KOPT-K1 (cell line): Measurements from ENCODE around the gene PHLPP1.

ENCODE experiments used
- H3K27ac ChIP-seq: fragments of 200-600 bp; sonication (generic); 2 replicates; pipeline ENCODE4 v1.5.1; 2016; ENCODE audit warnings: antibody characterized with exemption, mild to moderate bottlenecking, low read depth, low read length; ENCODE audit not compliant: poor library complexity, severe bottlenecking
- H3K36me3 ChIP-seq: fragments of 200-600 bp; sonication (generic); 2 replicates; pipeline ENCODE4 v1.5.1; 2017; ENCODE audit warnings: antibody characterized with exemption, mild to moderate bottlenecking, low read length, moderate library complexity; ENCODE audit not compliant: insufficient read depth
- H3K9me3 ChIP-seq: fragments of 200-600 bp; sonication (generic); 2 replicates; pipeline ENCODE4 v1.5.1; 2017; ENCODE audit warnings: antibody characterized with exemption, low read length, mild to moderate bottlenecking; ENCODE audit not compliant: insufficient read depth, poor library complexity, severe bottlenecking

The PHLPP1 gene

GRCh38 chr18:62939926-62940325 lies 224.6 kb downstream of the PHLPP1 start:
- H3K27ac ChIP-seq, result no peak overlapping the region
- H3K9me3 ChIP-seq, result no peaks in the 10 kb centered on the region
- H3K36me3 ChIP-seq, result no peaks in the 10 kb centered on the region

- Histone ChIP-seq H3K36me3 (no peaks in the 10 kb centered on the region), H3K9me3 (no peaks in the 10 kb centered on the region), H3K27ac (no peak overlapping the region)
These were observed 227.2 kb downstream of the PHLPP1 start for GRCh38 chr18:62942578-62942977.

- Histone ChIP-seq H3K27ac (no peak overlapping the region), H3K36me3 (no peaks in the 10 kb centered on the region)
These were observed 229.1 kb downstream of the PHLPP1 start for GRCh38 chr18:62944454-62944853.

GRCh38 chr18:62948788-62949187 lies 233.4 kb downstream of the PHLPP1 start:
- H3K36me3 ChIP-seq, result no peaks in the 10 kb centered on the region
- H3K27ac ChIP-seq, result no peak overlapping the region
- H3K9me3 ChIP-seq, result no peaks in the 10 kb centered on the region

More at GRCh38 chr18:62944454-62944853, 229.1 kb downstream of the PHLPP1 start:
- H3K9me3 ChIP-seq, result no peaks in the 10 kb centered on the region

- H3K27ac ChIP-seq, result no peak overlapping the region
- H3K36me3 ChIP-seq, result no peaks in the 10 kb centered on the region
- H3K9me3 ChIP-seq, result no peaks in the 10 kb centered on the region
These were observed 234.9 kb downstream of the PHLPP1 start for GRCh38 chr18:62950246-62950645.

GRCh38 chr18:62952807-62953206 lies 237.5 kb downstream of the PHLPP1 start:
- Histone ChIP-seq H3K27ac (no peak overlapping the region), H3K36me3 (no peaks in the 10 kb centered on the region), H3K9me3 (no peaks in the 10 kb centered on the region)

GRCh38 chr18:62953663-62954062 lies 238.3 kb downstream of the PHLPP1 start:
- H3K27ac ChIP-seq, result no peak overlapping the region
- H3K36me3 ChIP-seq, result no peaks in the 10 kb centered on the region
- H3K9me3 ChIP-seq, result no peaks in the 10 kb centered on the region

- H3K9me3 ChIP-seq, result no peaks in the 10 kb centered on the region
- no peak overlapping the region for H3K27ac ChIP-seq
- H3K36me3 ChIP-seq, result no peaks in the 10 kb centered on the region
These were observed 239.0 kb downstream of the PHLPP1 start for GRCh38 chr18:62954366-62954765.

- H3K27ac ChIP-seq, result no peak overlapping the region
- no peaks in the 10 kb centered on the region for H3K9me3 ChIP-seq
- no peaks in the 10 kb centered on the region for H3K36me3 ChIP-seq
These were observed 242.6 kb downstream of the PHLPP1 start for GRCh38 chr18:62957885-62958472.

GRCh38 chr18:62959481-62959880 lies 244.1 kb downstream of the PHLPP1 start:
- H3K36me3 ChIP-seq, result no peaks in the 10 kb centered on the region
- H3K9me3 ChIP-seq, result no peaks in the 10 kb centered on the region
- no peak overlapping the region for H3K27ac ChIP-seq

GRCh38 chr18:62963507-62963906 lies 248.2 kb downstream of the PHLPP1 start:
- H3K27ac ChIP-seq, result no peak overlapping the region
- H3K36me3 ChIP-seq, result no peaks in the 10 kb centered on the region
- no peaks in the 10 kb centered on the region for H3K9me3 ChIP-seq

GRCh38 chr18:62964432-62964831 lies 249.1 kb downstream of the PHLPP1 start:
- no peaks in the 10 kb centered on the region for H3K36me3 ChIP-seq
- H3K27ac ChIP-seq, result no peak overlapping the region

GRCh38 chr18:62967089-62967488 lies 251.7 kb downstream of the PHLPP1 start:
- H3K36me3 ChIP-seq, result no peaks in the 10 kb centered on the region
- H3K9me3 ChIP-seq, result no peaks in the 10 kb centered on the region
- H3K27ac ChIP-seq, result no peak overlapping the region

More at GRCh38 chr18:62964432-62964831, 249.1 kb downstream of the PHLPP1 start:
- H3K9me3 ChIP-seq, result no peaks in the 10 kb centered on the region

- Histone ChIP-seq H3K9me3 (no peaks in the 10 kb centered on the region), H3K36me3 (no peaks in the 10 kb centered on the region), H3K27ac (no peak overlapping the region)
These were observed 258.3 kb downstream of the PHLPP1 start for GRCh38 chr18:62973689-62974088.

GRCh38 chr18:62974388-62974787 lies 259.0 kb downstream of the PHLPP1 start:
- H3K36me3 ChIP-seq, result no peaks in the 10 kb centered on the region
- no peaks in the 10 kb centered on the region for H3K9me3 ChIP-seq

GRCh38 chr18:62974928-62975675 lies 259.8 kb downstream of the PHLPP1 start:
- no peak overlapping the region for H3K27ac ChIP-seq
- H3K36me3 ChIP-seq, result no peaks in the 10 kb centered on the region
- H3K9me3 ChIP-seq, result no peaks in the 10 kb centered on the region

More at GRCh38 chr18:62974388-62974787, 259.0 kb downstream of the PHLPP1 start:
- H3K27ac ChIP-seq, result no peak overlapping the region
